Testis (tissue), 2 donors: ENCODE results near the gene KLHDC7B.

ENCODE experiments used
- POLR2A ChIP-seq: fragments of 450-650 bp; IDR thresholded peaks from one replicate; pipeline ENCODE4 v1.6.1; 2017; ENCODE audit warnings: antibody characterized with exemption, mild to moderate bottlenecking, moderate library complexity
- TF ChIP-seq, protein P1 (sequence below), 3 experiments: fragments of 450-650 bp in 2 of 3; fragments of 200-600 bp in 1 of 3; sonication (generic) in 1 of 3; IDR thresholded peaks; one replicate each; pipeline ENCODE4 v1.5.1; 2016 to 2019; ENCODE audit warnings: antibody characterized with exemption in 3 of 3, mild to moderate bottlenecking in 2 of 3, moderate library complexity in 1 of 3

DNA sequence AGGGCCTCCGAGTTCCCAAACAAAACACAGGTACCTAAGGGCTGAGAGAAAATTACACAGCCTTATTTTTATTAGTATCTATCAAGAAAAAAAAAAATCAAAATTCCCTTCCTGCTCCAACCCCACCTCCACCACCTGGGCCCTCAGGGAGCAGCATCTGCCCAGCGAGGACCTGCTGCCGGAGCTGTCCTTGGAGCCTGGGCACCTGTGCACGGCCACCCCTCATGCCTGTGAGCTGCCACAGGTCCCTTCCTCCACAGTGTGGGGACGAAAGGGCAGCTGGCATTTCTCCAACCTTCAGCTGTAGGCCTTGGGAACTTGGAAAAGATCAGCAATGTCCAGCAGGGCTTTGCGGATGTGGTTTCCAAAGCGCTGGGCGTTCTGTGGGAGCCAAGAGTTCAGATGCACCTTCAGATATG lies 23.4 kb downstream of the KLHDC7B start:
- TF ChIP-seq, protein P1, sequence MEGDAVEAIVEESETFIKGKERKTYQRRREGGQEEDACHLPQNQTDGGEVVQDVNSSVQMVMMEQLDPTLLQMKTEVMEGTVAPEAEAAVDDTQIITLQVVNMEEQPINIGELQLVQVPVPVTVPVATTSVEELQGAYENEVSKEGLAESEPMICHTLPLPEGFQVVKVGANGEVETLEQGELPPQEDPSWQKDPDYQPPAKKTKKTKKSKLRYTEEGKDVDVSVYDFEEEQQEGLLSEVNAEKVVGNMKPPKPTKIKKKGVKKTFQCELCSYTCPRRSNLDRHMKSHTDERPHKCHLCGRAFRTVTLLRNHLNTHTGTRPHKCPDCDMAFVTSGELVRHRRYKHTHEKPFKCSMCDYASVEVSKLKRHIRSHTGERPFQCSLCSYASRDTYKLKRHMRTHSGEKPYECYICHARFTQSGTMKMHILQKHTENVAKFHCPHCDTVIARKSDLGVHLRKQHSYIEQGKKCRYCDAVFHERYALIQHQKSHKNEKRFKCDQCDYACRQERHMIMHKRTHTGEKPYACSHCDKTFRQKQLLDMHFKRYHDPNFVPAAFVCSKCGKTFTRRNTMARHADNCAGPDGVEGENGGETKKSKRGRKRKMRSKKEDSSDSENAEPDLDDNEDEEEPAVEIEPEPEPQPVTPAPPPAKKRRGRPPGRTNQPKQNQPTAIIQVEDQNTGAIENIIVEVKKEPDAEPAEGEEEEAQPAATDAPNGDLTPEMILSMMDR (IDR thresholded peaks at IDR 0.05), result no peak
- TF ChIP-seq POLR2A, result no peak
